CD14-positive monocyte (primary cell): Measurements from ENCODE around the gene CDK4. TPM values are rescaled to one million over a fixed set of nuclear protein-coding genes. Genes with fewer than 3 reads are reported as not detected.
A peak's percentile ranks its signal among the peaks of the same experiment; 100 is the strongest.

Source experiments
- DNase-seq, 3 donors: peaks; one replicate each; pipeline ENCODE4 v3.0.0-alpha.2; 2011 to 2022
- H2AFZ ChIP-seq: 2 replicates; pipeline ENCODE4 v1.6.0; 2012; ENCODE audit warnings: mild to moderate bottlenecking, low read depth, low read length, inconsistent platforms; ENCODE audit not compliant: insufficient read depth, poor library complexity, severe bottlenecking
- H3K27ac ChIP-seq, 2 donors: 1 replicate in 1 of 2; 2 replicates in 1 of 2; pipeline ENCODE4 v1.5.1; 2012 to 2013; ENCODE audit warnings: low read length in 2 of 2, control low read depth in 1 of 2, inconsistent platforms in 1 of 2, low read depth in 1 of 2, mild to moderate bottlenecking in 1 of 2
- H3K27me3 ChIP-seq, 2 donors: one replicate each; pipeline versions ENCODE4 v1.6.0 to v1.6.1; 2011 to 2013; ENCODE audit warnings: low read length in 2 of 2; ENCODE audit not compliant: control insufficient read depth in 2 of 2, insufficient read depth in 2 of 2
- H3K36me3 ChIP-seq, 2 donors: replicated peaks in 1 of 2; 1 replicate in 1 of 2; 2 replicates in 1 of 2; pipeline versions ENCODE4 v1.5.1 to v1.6.1; 2012 to 2013; ENCODE audit warnings: low read length in 2 of 2, control low read depth in 1 of 2, inconsistent platforms in 1 of 2, mild to moderate bottlenecking in 1 of 2; ENCODE audit not compliant: insufficient read depth in 2 of 2, control insufficient read depth in 1 of 2
- H3K4me1 ChIP-seq, 2 donors: 1 replicate in 1 of 2; 2 replicates in 1 of 2; pipeline versions ENCODE4 v1.5.1 to v1.6.1; 2012 to 2013; ENCODE audit warnings: low read length in 2 of 2, control low read depth in 1 of 2, inconsistent platforms in 1 of 2, mild to moderate bottlenecking in 1 of 2, moderate library complexity in 1 of 2; ENCODE audit not compliant: insufficient read depth in 2 of 2, control insufficient read depth in 1 of 2
- H3K4me2 ChIP-seq: replicated peaks from 2 replicates; pipeline ENCODE3; 2012; ENCODE audit warnings: low read length, moderate library complexity, mild to moderate bottlenecking; ENCODE audit not compliant: poor library complexity, severe bottlenecking; ENCODE audit errors: extremely low read depth
- H3K4me3 ChIP-seq, 3 experiments: fragments of 200-600 bp in 1 of 3; sonication (generic) in 1 of 3; replicated peaks in 1 of 3; 1 replicate in 2 of 3; 2 replicates in 1 of 3; pipeline ENCODE4 v1.5.1; 2011 to 2013; ENCODE audit warnings: low read length in 3 of 3, mild to moderate bottlenecking in 3 of 3, control low read depth in 2 of 3, low read depth in 2 of 3, inconsistent platforms in 1 of 3, moderate library complexity in 1 of 3
- H3K79me2 ChIP-seq: 2 replicates; pipeline ENCODE4 v1.6.0; 2012; ENCODE audit warnings: mild to moderate bottlenecking, control low read depth, inconsistent platforms, low read length, moderate library complexity; ENCODE audit not compliant: insufficient read depth
- H3K9ac ChIP-seq: 2 replicates; pipeline ENCODE4 v1.6.0; 2017; ENCODE audit warnings: low read length, mild to moderate bottlenecking; ENCODE audit not compliant: insufficient read depth, poor library complexity, severe bottlenecking
- H3K9me3 ChIP-seq, 2 donors: replicated peaks in 1 of 2; 1 replicate in 1 of 2; 2 replicates in 1 of 2; pipeline versions ENCODE4 v1.5.1 to v1.6.1; 2012 to 2013; ENCODE audit warnings: low read length in 2 of 2, control low read depth in 1 of 2; ENCODE audit not compliant: control insufficient read depth in 1 of 2, insufficient read depth in 1 of 2
- H4K20me1 ChIP-seq: 2 replicates; pipeline ENCODE4 v1.6.0; 2012; ENCODE audit warnings: mild to moderate bottlenecking, low read length, control low read depth, moderate library complexity; ENCODE audit not compliant: insufficient read depth
- H3K27ac Mint-ChIP-seq, 7 donors: one replicate each; pipeline ENCODE4 v1.8.0; 2020; ENCODE audit warnings: mild to moderate bottlenecking in 7 of 7, mixed read lengths in 7 of 7, moderate library complexity in 6 of 7, inconsistent platforms in 2 of 7
- H3K27me3 Mint-ChIP-seq, 3 donors: one replicate each; pipeline ENCODE4 v1.8.0; 2021 to 2022; ENCODE audit warnings: low read depth in 3 of 3, mild to moderate bottlenecking in 3 of 3, mixed read lengths in 3 of 3, moderate library complexity in 3 of 3, inconsistent platforms in 1 of 3
- H3K36me3 Mint-ChIP-seq, 2 donors: one replicate each; pipeline ENCODE4 v1.8.0; 2020; ENCODE audit warnings: mixed read lengths in 2 of 2, inconsistent platforms in 1 of 2, mild to moderate bottlenecking in 1 of 2
- H3K4me1 Mint-ChIP-seq: one replicate; pipeline ENCODE4 v1.8.0; 2020; ENCODE audit warnings: mild to moderate bottlenecking, mixed read lengths
- H3K4me3 Mint-ChIP-seq, 2 donors: one replicate each; pipeline ENCODE4 v1.8.0; 2020; ENCODE audit warnings: mild to moderate bottlenecking in 2 of 2, mixed read lengths in 2 of 2, moderate library complexity in 1 of 2
- H3K9me3 Mint-ChIP-seq, 7 donors: one replicate each; pipeline ENCODE4 v1.8.0; 2020 to 2022; ENCODE audit warnings: mixed read lengths in 7 of 7, mild to moderate bottlenecking in 6 of 7, moderate library complexity in 6 of 7, inconsistent platforms in 2 of 7
- WGBS: methylation state at CpG from one replicate; pipeline ENCODE4 v1.1.5; 2013; ENCODE audit warnings: missing lambda C conversion rate; ENCODE audit not compliant: insufficient coverage; 5-methylcytosine and 5-hydroxymethylcytosine counted together
- intact Hi-C, 2 donors: fragments of 100-400 bp; cut with micrococcal nuclease; formaldehyde crosslinking; loops; one replicate each; pipeline versions ENCODE4 v1.15.0 to v1.15.1; 2023
- polyA plus RNA-seq, 3 donors: library from polyadenylated mRNA; depleted of rRNA in 1 of 3; unstranded in 2 of 3; stranded (reverse) in 1 of 3; fragments of 300-500 nt in 2 of 3; fragments of >200 nt in 1 of 3; fragmentation: Illumina TruSeq in 2 of 3; gene quantifications; 1 replicate in 2 of 3; 2 replicates in 1 of 3; pipeline ENCODE4 v1.2.3, GENCODE V29; 2012 to 2021
- TF ChIP-seq, protein P1 (sequence below): fragments of 200-600 bp; IDR thresholded peaks from one replicate; pipeline ENCODE4 v1.8.0; 2022; ENCODE audit warnings: antibody characterized with exemption, mild to moderate bottlenecking

CDK4 gene
- polyA plus RNA-seq, 3 donors: 26.2 to 38.4 (median 27.4) TPM

DNA sequence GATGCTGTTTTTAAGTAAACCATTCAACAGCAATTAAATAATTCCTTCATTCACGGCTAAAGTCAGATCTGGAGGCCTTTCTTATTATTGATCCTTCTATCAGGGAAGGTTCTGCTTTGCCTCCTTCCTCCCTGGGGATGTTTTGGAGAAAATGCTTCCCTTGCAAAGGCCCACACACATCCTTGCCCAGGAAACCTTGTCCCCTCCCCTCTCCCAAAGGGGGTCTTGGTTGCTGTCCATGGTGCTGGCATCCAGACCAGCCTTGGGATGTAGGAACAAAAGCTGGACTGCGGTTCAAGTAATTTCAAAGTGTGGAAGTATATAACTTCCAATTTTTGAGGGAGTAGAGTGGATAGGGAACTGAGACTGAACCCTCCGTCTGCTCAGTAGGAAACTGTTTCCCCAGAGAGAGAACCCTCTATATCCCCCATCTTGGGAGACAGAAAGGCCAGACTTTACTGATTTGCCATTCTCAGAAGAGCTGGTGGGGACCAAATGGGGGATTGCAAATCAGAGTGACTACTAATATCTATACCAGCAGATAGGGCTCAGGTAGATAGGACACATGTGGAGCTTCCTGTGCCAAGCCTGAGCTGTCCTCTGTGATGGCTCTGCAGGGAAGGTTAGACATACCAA lies 8.4 kb upstream of the CDK4 start:
- Mint-ChIP-seq H3K36me3 (peaks cover 14% of the 10 kb centered on the region in 2 donors), H3K27ac (no peak overlapping the region)

DNA sequence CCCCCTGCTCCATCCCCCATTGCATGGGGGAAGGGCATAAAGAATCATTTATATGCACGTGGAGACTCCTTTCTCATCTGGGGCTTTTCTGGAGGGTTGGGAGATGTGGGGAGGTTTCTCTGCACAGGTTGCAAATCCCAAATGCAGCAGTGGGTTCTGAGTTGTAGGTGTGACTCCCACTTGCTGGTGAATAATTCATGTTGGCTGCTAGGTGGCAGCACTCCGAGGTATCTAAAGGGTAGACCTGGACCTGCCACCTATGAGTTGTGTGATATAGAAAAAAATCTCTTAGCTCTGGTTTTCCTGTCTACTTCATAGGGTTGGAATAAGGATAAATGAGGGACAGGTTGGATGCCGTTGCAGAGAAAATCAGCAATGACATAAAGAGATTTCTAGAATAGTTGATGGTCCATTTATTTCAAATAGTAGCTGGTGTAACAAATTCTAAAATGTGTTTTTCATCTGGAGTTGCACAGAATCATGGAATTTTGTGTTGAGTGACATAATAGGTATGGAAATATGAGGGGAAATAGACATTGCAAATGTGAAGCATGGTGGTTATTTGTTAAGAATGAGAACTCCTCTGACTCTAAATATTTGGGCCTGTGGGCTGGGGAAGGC lies 7.4 kb upstream of the CDK4 start:
- no peak overlapping the region for H3K4me3 Mint-ChIP-seq
- 44% methylated on average over 2 of the region's 3 CpGs for WGBS
- no peaks in the 10 kb centered on the region for H4K20me1 ChIP-seq
- DNase-seq: no peak
- no peak overlapping the region for H3K27ac Mint-ChIP-seq
- H3K36me3 Mint-ChIP-seq: peaks cover 14 to 16% of the 10 kb centered on the region in 2 donors
- no peak overlapping the region for H3K27ac ChIP-seq
- no peak overlapping the region for H3K4me3 ChIP-seq
- H3K4me1 Mint-ChIP-seq: peaks cover 18% of the 10 kb centered on the region
- no peak overlapping the region for H3K4me2 ChIP-seq
- H3K27me3 Mint-ChIP-seq: peaks cover 18 to 20% (median 18%) of the 10 kb centered on the region in 3 donors
- H3K36me3 ChIP-seq: peaks cover 6 to 14% of the 10 kb centered on the region in 2 donors
- intact Hi-C loops: loop anchor here in 1 of 2 donors (10.0 kb wide), 1 partner anchor 215 kb away; the partner anchor contains the start of gene DCTN2
- no peak overlapping the region for H3K9ac ChIP-seq
- H3K79me2 ChIP-seq: no peaks in the 10 kb centered on the region
- H3K9me3 Mint-ChIP-seq: peaks cover 0 to 7% (median 3%) of the 10 kb centered on the region in 7 donors
- peaks cover 10 to 21% of the 10 kb centered on the region in 2 donors for H3K27me3 ChIP-seq
- TF ChIP-seq, protein P1, sequence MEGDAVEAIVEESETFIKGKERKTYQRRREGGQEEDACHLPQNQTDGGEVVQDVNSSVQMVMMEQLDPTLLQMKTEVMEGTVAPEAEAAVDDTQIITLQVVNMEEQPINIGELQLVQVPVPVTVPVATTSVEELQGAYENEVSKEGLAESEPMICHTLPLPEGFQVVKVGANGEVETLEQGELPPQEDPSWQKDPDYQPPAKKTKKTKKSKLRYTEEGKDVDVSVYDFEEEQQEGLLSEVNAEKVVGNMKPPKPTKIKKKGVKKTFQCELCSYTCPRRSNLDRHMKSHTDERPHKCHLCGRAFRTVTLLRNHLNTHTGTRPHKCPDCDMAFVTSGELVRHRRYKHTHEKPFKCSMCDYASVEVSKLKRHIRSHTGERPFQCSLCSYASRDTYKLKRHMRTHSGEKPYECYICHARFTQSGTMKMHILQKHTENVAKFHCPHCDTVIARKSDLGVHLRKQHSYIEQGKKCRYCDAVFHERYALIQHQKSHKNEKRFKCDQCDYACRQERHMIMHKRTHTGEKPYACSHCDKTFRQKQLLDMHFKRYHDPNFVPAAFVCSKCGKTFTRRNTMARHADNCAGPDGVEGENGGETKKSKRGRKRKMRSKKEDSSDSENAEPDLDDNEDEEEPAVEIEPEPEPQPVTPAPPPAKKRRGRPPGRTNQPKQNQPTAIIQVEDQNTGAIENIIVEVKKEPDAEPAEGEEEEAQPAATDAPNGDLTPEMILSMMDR: peak; percentile 44
- H3K9me3 ChIP-seq: no peaks in the 10 kb centered on the region
- H2AFZ ChIP-seq: no peak overlapping the region
- peaks cover 18 to 21% of the 10 kb centered on the region in 2 donors for H3K4me1 ChIP-seq

More for the DNA sequence above, 8.4 kb upstream of the CDK4 start:
- Histone ChIP-seq H3K27ac (no peak overlapping the region), H3K36me3 (peaks cover 6 to 14% of the 10 kb centered on the region in 2 donors), H3K9me3 (no peaks in the 10 kb centered on the region), H2AFZ (no peak overlapping the region), H3K9ac (no peak overlapping the region), H3K79me2 (no peaks in the 10 kb centered on the region), H3K4me3 (no peak overlapping the region), H3K27me3 (peaks cover 17 to 28% of the 10 kb centered on the region in 2 donors), H3K4me1 (peaks cover 25 to 27% of the 10 kb centered on the region in 2 donors), H4K20me1 (no peaks in the 10 kb centered on the region), H3K4me2 (no peak overlapping the region)
- TF ChIP-seq, protein P1: no peak
- WGBS: no CpG with 5 or more reads among the region's 3 CpGs
- intact Hi-C loops: no loop called here
- Mint-ChIP-seq H3K27me3 (peaks cover 25 to 27% (median 26%) of the 10 kb centered on the region in 3 donors), H3K4me3 (no peak overlapping the region), H3K4me1 (peaks cover 26% of the 10 kb centered on the region), H3K9me3 (peaks cover 0 to 8% (median 5%) of the 10 kb centered on the region in 7 donors)
- DNase-seq: no peak
